HepG2 (cell line): ENCODE data around the gene FBXW8. TPM values are rescaled to one million over a fixed set of nuclear protein-coding genes. Genes with fewer than 3 reads are reported as not detected.

Source experiments
- ADNP ChIP-seq: sonication (generic); formaldehyde crosslinking; IDR thresholded peaks from 2 replicates; pipeline ENCODE4 v1.4.0; 2020; ENCODE audit warnings: missing genetic modification reagents
- ARNT ChIP-seq: fragments of 450-650 bp; IDR thresholded peaks from 2 replicates; pipeline ENCODE4 v1.6.1; 2017
- CC2D1A ChIP-seq: sonication (generic); formaldehyde crosslinking; IDR thresholded peaks from 2 replicates; pipeline ENCODE4 v1.8.1; 2023; ENCODE audit warnings: mild to moderate bottlenecking, missing genetic modification reagents
- GATAD1 ChIP-seq: IDR thresholded peaks from 2 replicates; pipeline ENCODE4 v1.6.1; 2016; ENCODE audit warnings: missing genetic modification reagents, missing compliant biosample characterization
- JARID2 ChIP-seq: sonication (generic); formaldehyde crosslinking; IDR thresholded peaks from 2 replicates; pipeline ENCODE4 v1.8.1; 2023; ENCODE audit warnings: missing genetic modification reagents, inconsistent platforms; ENCODE audit not compliant: insufficient replicate concordance
- JDP2 ChIP-seq: sonication (generic); formaldehyde crosslinking; IDR thresholded peaks from 2 replicates; pipeline ENCODE4 v1.8.1; 2022; ENCODE audit warnings: missing genetic modification reagents, borderline replicate concordance
- JUN ChIP-seq: sonication (generic); formaldehyde crosslinking; IDR thresholded peaks from 2 replicates; pipeline ENCODE4 v1.4.0; 2020; ENCODE audit warnings: mild to moderate bottlenecking, missing genetic modification reagents
- JUNB ChIP-seq: sonication (generic); formaldehyde crosslinking; IDR thresholded peaks from 2 replicates; pipeline ENCODE4 v1.8.0; 2022; ENCODE audit warnings: missing genetic modification reagents, mild to moderate bottlenecking, borderline replicate concordance
- KLF16 ChIP-seq, 2 experiments: sonication (generic) in 1 of 2; formaldehyde crosslinking in 1 of 2; IDR thresholded peaks; 2 replicates each; pipeline versions ENCODE4 v1.6.1 to v1.8.0; 2016 to 2023; ENCODE audit warnings: missing genetic modification reagents in 2 of 2, missing compliant biosample characterization in 1 of 2
- KLF9 ChIP-seq: IDR thresholded peaks from 2 replicates; pipeline ENCODE4 v1.6.1; 2016; ENCODE audit warnings: low read depth
- KMT2B ChIP-seq: IDR thresholded peaks from 2 replicates; pipeline ENCODE4 v1.6.1; 2016; ENCODE audit warnings: missing genetic modification reagents, missing compliant biosample characterization
- MXI1 ChIP-seq: IDR thresholded peaks from 3 replicates; pipeline ENCODE4 v1.6.1; 2012; ENCODE audit warnings: low read depth, low read length, inconsistent platforms, borderline replicate concordance
- PAF1 ChIP-seq: IDR thresholded peaks from 2 replicates; pipeline ENCODE4 v1.6.1; 2016; ENCODE audit warnings: missing genetic modification reagents, missing compliant biosample characterization
- POGZ ChIP-seq: sonication (generic); formaldehyde crosslinking; IDR thresholded peaks from 2 replicates; pipeline ENCODE4 v1.4.0; 2020; ENCODE audit warnings: mild to moderate bottlenecking, missing genetic modification reagents
- RARA ChIP-seq: IDR thresholded peaks from 2 replicates; pipeline ENCODE4 v1.6.1; 2016; ENCODE audit warnings: missing genetic modification reagents, missing compliant biosample characterization
- SAFB2 ChIP-seq: sonication (generic); formaldehyde crosslinking; IDR thresholded peaks from 2 replicates; pipeline ENCODE4 v1.5.1; 2020; ENCODE audit warnings: missing genetic modification reagents, low read depth, mild to moderate bottlenecking, borderline replicate concordance
- SNAI1 ChIP-seq: sonication (generic); formaldehyde crosslinking; IDR thresholded peaks from 2 replicates; pipeline ENCODE4 v1.5.0; 2020; ENCODE audit warnings: mild to moderate bottlenecking, missing genetic modification reagents, borderline replicate concordance
- TCF7L2 ChIP-seq: IDR thresholded peaks from 2 replicates; pipeline ENCODE4 v1.6.1; 2011; ENCODE audit warnings: mild to moderate bottlenecking, low read depth, low read length, moderate library complexity
- ZFP41 ChIP-seq: sonication (generic); formaldehyde crosslinking; IDR thresholded peaks from 2 replicates; pipeline ENCODE4 v1.4.0; 2020; ENCODE audit warnings: mild to moderate bottlenecking, missing genetic modification reagents, borderline replicate concordance
- ZNF207 ChIP-seq: fragments of 450-650 bp; IDR thresholded peaks from 2 replicates; pipeline ENCODE4 v1.6.1; 2016; ENCODE audit warnings: antibody characterized with exemption, borderline replicate concordance
- ZNF224 ChIP-seq: sonication (generic); formaldehyde crosslinking; IDR thresholded peaks from 2 replicates; pipeline ENCODE4 v1.5.0; 2020; ENCODE audit warnings: mild to moderate bottlenecking, missing genetic modification reagents
- ZNF773 ChIP-seq: sonication (generic); formaldehyde crosslinking; IDR thresholded peaks from 2 replicates; pipeline ENCODE4 v1.4.0; 2020; ENCODE audit warnings: missing genetic modification reagents, borderline replicate concordance
- ZSCAN21 ChIP-seq: sonication (generic); formaldehyde crosslinking; IDR thresholded peaks from 2 replicates; pipeline ENCODE4 v1.8.0; 2022; ENCODE audit warnings: mild to moderate bottlenecking, missing genetic modification reagents, moderate library complexity, borderline replicate concordance
- polyA plus RNA-seq, 8 experiments: library from polyadenylated mRNA; depleted of rRNA in 3 of 8; stranded (reverse) in 7 of 8; unstranded in 1 of 8; fragments of >200 nt; fragmentation: Illumina TruSeq in 4 of 8; extraction: Trizol in 4 of 8; gene quantifications; 2 replicates each; pipeline versions ENCODE4 v1.2.1 to v1.2.3, GENCODE V29; 2011 to 2016; ENCODE audit warnings: low read depth in 4 of 8, missing spikeins in 1 of 8, mixed read lengths in 1 of 8; ENCODE audit not compliant: insufficient read depth in 1 of 8
- total RNA-seq, 5 experiments: library from RNA; depleted of rRNA; stranded (reverse); fragments of >200 nt; fragmentation: Illumina TruSeq; extraction: Trizol; gene quantifications; 2 replicates each; pipeline ENCODE4 v1.2.3, GENCODE V29; 2016; ENCODE audit warnings: low read depth in 1 of 5
- TF ChIP-seq, protein P1 (sequence below): IDR thresholded peaks from 2 replicates; pipeline ENCODE4 v1.6.1; 2016; ENCODE audit warnings: low read depth, control low read depth
- TF ChIP-seq, protein P2 (sequence below): sonication (generic); formaldehyde crosslinking; IDR thresholded peaks from 2 replicates; pipeline ENCODE4 v1.4.0; 2020; ENCODE audit warnings: mild to moderate bottlenecking, missing genetic modification reagents
- TF ChIP-seq, protein P3 (sequence below): IDR thresholded peaks from 2 replicates; pipeline ENCODE4 v1.6.1; 2016; ENCODE audit warnings: mild to moderate bottlenecking
- TF ChIP-seq, protein P4 (sequence below): sonication (generic); formaldehyde crosslinking; IDR thresholded peaks from 2 replicates; pipeline ENCODE4 v1.8.1; 2023; ENCODE audit warnings: mild to moderate bottlenecking, missing genetic modification reagents, borderline replicate concordance
- TF ChIP-seq, protein P5 (sequence below): IDR thresholded peaks from 2 replicates; pipeline ENCODE4 v1.6.1; 2016

FBXW8 gene
- total and polyA plus RNA-seq, 2 of the 13 experiments (the other 11 are each of a cell fraction or from before 2014, with no cell fraction given): 5.1 to 5.9 TPM

DNA sequence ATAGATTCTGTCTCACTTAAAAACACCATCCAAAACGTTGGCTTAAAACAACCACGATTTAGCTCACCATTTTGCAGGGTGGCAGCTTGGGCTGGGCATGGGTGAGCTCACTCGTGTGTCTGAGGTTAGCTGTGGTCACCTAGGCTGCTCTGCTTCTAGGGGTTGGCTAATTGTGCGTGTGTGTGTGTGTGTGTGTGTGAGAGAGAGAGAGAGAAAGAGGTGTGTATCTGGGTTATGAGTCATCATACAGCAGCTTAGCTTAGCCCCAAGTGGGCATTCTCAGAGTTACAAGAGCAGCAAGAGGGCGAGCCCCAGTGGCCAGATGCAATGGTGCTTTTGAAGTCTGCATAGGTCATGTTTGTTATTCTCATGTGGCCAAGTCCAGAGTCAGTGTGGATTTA, 6.0 kb downstream of the FBXW8 start (continued):
- no peak for TF ChIP-seq JDP2 (CRISPR knock-in tag)
- TF ChIP-seq KLF9: no peak
- TF ChIP-seq, protein P1, sequence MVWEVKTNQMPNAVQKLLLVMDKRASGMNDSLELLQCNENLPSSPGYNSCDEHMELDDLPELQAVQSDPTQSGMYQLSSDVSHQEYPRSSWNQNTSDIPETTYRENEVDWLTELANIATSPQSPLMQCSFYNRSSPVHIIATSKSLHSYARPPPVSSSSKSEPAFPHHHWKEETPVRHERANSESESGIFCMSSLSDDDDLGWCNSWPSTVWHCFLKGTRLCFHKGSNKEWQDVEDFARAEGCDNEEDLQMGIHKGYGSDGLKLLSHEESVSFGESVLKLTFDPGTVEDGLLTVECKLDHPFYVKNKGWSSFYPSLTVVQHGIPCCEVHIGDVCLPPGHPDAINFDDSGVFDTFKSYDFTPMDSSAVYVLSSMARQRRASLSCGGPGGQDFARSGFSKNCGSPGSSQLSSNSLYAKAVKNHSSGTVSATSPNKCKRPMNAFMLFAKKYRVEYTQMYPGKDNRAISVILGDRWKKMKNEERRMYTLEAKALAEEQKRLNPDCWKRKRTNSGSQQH (CRISPR knock-in tag): 0 out of 2 replicates have a peak, but pooled peaks have one; percentile 70
- 0 out of 2 replicates have a peak, but pooled peaks have one; percentile 31 for TF ChIP-seq KMT2B (CRISPR knock-in tag)
- TF ChIP-seq, protein P2, sequence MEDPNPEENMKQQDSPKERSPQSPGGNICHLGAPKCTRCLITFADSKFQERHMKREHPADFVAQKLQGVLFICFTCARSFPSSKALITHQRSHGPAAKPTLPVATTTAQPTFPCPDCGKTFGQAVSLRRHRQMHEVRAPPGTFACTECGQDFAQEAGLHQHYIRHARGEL: no peak
- TF ChIP-seq SNAI1: no peak
- TF ChIP-seq KLF16 (CRISPR knock-in tag; IDR thresholded peaks at IDR 0.05): 0 out of 4 replicates have a peak, but pooled peaks of 1 of the 2 experiments have one; percentile 50
- TF ChIP-seq JUNB (CRISPR knock-in tag): peak; percentile 97
- no peak for TF ChIP-seq ZNF207
- TF ChIP-seq ZFP41 (CRISPR knock-in tag): no peak
- no peak for TF ChIP-seq ZNF773
- no peak for TF ChIP-seq ZSCAN21
- TF ChIP-seq JARID2 (CRISPR knock-in tag): no peak
- TF ChIP-seq, protein P3, sequence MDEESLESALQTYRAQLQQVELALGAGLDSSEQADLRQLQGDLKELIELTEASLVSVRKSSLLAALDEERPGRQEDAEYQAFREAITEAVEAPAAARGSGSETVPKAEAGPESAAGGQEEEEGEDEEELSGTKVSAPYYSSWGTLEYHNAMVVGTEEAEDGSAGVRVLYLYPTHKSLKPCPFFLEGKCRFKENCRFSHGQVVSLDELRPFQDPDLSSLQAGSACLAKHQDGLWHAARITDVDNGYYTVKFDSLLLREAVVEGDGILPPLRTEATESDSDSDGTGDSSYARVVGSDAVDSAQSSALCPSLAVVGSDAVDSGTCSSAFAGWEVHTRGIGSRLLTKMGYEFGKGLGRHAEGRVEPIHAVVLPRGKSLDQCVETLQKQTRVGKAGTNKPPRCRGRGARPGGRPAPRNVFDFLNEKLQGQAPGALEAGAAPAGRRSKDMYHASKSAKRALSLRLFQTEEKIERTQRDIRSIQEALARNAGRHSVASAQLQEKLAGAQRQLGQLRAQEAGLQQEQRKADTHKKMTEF (CRISPR knock-in tag): peak; percentile 44; the same call in 1 of the 2 replicates
- TF ChIP-seq GATAD1 (CRISPR knock-in tag): peak; percentile 57; the same call in 1 of the 2 replicates
- TF ChIP-seq MXI1: peak; percentile 52; the same call in 1 of the 3 replicates
- no peak for TF ChIP-seq TCF7L2
- TF ChIP-seq JUN (CRISPR knock-in tag): peak; percentile 95
- TF ChIP-seq, protein P4, sequence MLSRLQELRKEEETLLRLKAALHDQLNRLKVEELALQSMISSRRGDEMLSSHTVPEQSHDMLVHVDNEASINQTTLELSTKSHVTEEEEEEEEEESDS: no peak
- TF ChIP-seq SAFB2: no peak; the same call in 1 of the 2 replicates
- TF ChIP-seq CC2D1A (CRISPR knock-in tag): 0 out of 2 replicates have a peak, but pooled peaks have one; percentile 36
- peak; percentile 75 for TF ChIP-seq RARA (CRISPR knock-in tag)
- TF ChIP-seq, protein P5, sequence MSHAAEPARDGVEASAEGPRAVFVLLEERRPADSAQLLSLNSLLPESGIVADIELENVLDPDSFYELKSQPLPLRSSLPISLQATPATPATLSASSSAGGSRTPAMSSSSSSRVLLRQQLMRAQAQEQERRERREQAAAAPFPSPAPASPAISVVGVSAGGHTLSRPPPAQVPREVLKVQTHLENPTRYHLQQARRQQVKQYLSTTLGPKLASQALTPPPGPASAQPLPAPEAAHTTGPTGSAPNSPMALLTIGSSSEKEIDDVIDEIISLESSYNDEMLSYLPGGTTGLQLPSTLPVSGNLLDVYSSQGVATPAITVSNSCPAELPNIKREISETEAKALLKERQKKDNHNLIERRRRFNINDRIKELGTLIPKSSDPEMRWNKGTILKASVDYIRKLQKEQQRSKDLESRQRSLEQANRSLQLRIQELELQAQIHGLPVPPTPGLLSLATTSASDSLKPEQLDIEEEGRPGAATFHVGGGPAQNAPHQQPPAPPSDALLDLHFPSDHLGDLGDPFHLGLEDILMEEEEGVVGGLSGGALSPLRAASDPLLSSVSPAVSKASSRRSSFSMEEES (CRISPR knock-in tag): 0 out of 2 replicates have a peak, but pooled peaks have one; percentile 37
- TF ChIP-seq PAF1 (CRISPR knock-in tag): no peak
- no peak for TF ChIP-seq ADNP
- TF ChIP-seq POGZ (CRISPR knock-in tag): peak; percentile 66; the same call in 1 of the 2 replicates
- no peak for TF ChIP-seq ARNT
- no peak for TF ChIP-seq ZNF224
